Endothelial cell of umbilical vein (primary cell): Measurements from ENCODE around the gene RSKR. TPM values are rescaled to one million over a fixed set of nuclear protein-coding genes. Genes with fewer than 3 reads are reported as not detected.
A peak's percentile ranks its signal among the peaks of the same experiment; 100 is the strongest.

Experiments
- BruUV-seq: library from RNA; stranded (reverse); fragments of 400-500 nt; replicated peaks from 2 replicates; lab custom pipeline; 2021; lab: Mats Ljungman, UMichigan
- CTCF ChIA-PET: fragments of 300-600, 350-600 bp; sonication (Branson Sonifier 250); formaldehyde crosslinking; loops from one replicate; lab custom pipeline; 2021; ENCODE audit warnings: antibody characterized with exemption, inconsistent platforms; lab: Charles Lee
- POLR2A ChIA-PET: fragments of 300-600, 350-600 bp; sonication (Branson Sonifier 250); formaldehyde crosslinking; loops from one replicate; lab custom pipeline; 2021; ENCODE audit warnings: antibody characterized with exemption, inconsistent platforms; lab: Charles Lee
- DNase-seq: peaks from one replicate; pipeline ENCODE4 v3.0.0-alpha.2; 2011; ENCODE audit warnings: low read depth, low spot score
- FAIRE-seq: peaks from 2 replicates; lab custom pipeline; 2011; peaks lifted over from hg19 to GRCh38; lab: Jason Lieb, UNC
- H2AFZ ChIP-seq: 2 replicates; pipeline ENCODE4 v1.6.0; 2012; ENCODE audit warnings: low read depth, low read length, control low read depth, inconsistent platforms
- H3K27ac ChIP-seq: 2 replicates; pipeline ENCODE4 v1.5.1; 2011; ENCODE audit warnings: low read depth, mild to moderate bottlenecking, control low read depth, low read length, moderate library complexity; ENCODE audit not compliant: insufficient read depth
- H3K27me3 ChIP-seq, 2 experiments: 2 replicates each; pipeline versions ENCODE4 v1.6.0 to v1.6.1; 2011; ENCODE audit warnings: low read length in 2 of 2, mixed read lengths in 1 of 2; ENCODE audit not compliant: control insufficient read depth in 2 of 2, insufficient read depth in 2 of 2
- H3K36me3 ChIP-seq, 2 experiments: 2 replicates in 1 of 2; 3 replicates in 1 of 2; pipeline ENCODE4 v1.5.1; 2011; ENCODE audit warnings: low read length in 2 of 2, mild to moderate bottlenecking in 1 of 2, moderate library complexity in 1 of 2; ENCODE audit not compliant: control insufficient read depth in 2 of 2, insufficient read depth in 2 of 2; ENCODE audit errors: extremely low read depth in 1 of 2
- H3K4me1 ChIP-seq: 3 replicates; pipeline ENCODE4 v1.5.1; 2011; ENCODE audit warnings: mild to moderate bottlenecking, low read length; ENCODE audit not compliant: control insufficient read depth, insufficient read depth; ENCODE audit errors: extremely low read depth
- H3K4me2 ChIP-seq: 2 replicates; pipeline ENCODE4 v1.6.1; 2011; ENCODE audit warnings: low read length, control low read depth, mixed read lengths; ENCODE audit not compliant: insufficient read depth
- H3K4me3 ChIP-seq, 3 experiments: fragments of 200-600 bp in 1 of 3; sonication (generic), shearing (Covaris generic) in 1 of 3; replicated peaks in 1 of 3; 2 replicates each; pipeline ENCODE4 v1.5.1; 2011 to 2016; ENCODE audit warnings: control low read depth in 3 of 3, low read length in 3 of 3, mild to moderate bottlenecking in 2 of 3, inconsistent platforms in 1 of 3, low read depth in 1 of 3, moderate library complexity in 1 of 3; ENCODE audit not compliant: insufficient read depth in 1 of 3
- H3K79me2 ChIP-seq: 2 replicates; pipeline ENCODE4 v1.6.0; 2012; ENCODE audit warnings: low read length, inconsistent platforms; ENCODE audit not compliant: control insufficient read depth, insufficient read depth
- H3K9ac ChIP-seq: replicated peaks from 2 replicates; pipeline ENCODE3; 2011; ENCODE audit warnings: low read length, control low read depth; ENCODE audit not compliant: insufficient read depth; ENCODE audit errors: extremely low read depth
- H3K9me1 ChIP-seq: replicated peaks from 3 replicates; pipeline ENCODE4 v1.6.0; 2011; ENCODE audit warnings: mild to moderate bottlenecking, low read length; ENCODE audit not compliant: control insufficient read depth, insufficient read depth; ENCODE audit errors: extremely low read depth
- H3K9me3 ChIP-seq: replicated peaks from 2 replicates; pipeline ENCODE4 v1.5.1; 2012; ENCODE audit warnings: low read length, inconsistent platforms; ENCODE audit not compliant: control insufficient read depth, insufficient read depth
- H4K20me1 ChIP-seq: replicated peaks from 2 replicates; pipeline ENCODE3; 2011; ENCODE audit warnings: mild to moderate bottlenecking, low read length; ENCODE audit not compliant: control insufficient read depth, insufficient read depth; ENCODE audit errors: extremely low read depth
- EZH2 ChIP-seq: IDR thresholded peaks from 2 replicates; pipeline ENCODE4 v1.6.1; 2012; ENCODE audit warnings: borderline replicate concordance, low read depth, mild to moderate bottlenecking, moderate library complexity, low read length, inconsistent platforms; ENCODE audit not compliant: severe bottlenecking
- FOS ChIP-seq: IDR thresholded peaks from 2 replicates; pipeline ENCODE4 v1.6.1; 2011; ENCODE audit warnings: mild to moderate bottlenecking, low read length, moderate library complexity, borderline replicate concordance; ENCODE audit not compliant: insufficient read depth
- POLR2AphosphoS5 ChIP-seq: IDR thresholded peaks from 2 replicates; pipeline ENCODE4 v1.6.1; 2012; ENCODE audit warnings: low read depth, mild to moderate bottlenecking, control low read depth, low read length, moderate library complexity; ENCODE audit not compliant: insufficient read depth
- dilution Hi-C: fragments of 300-500 bp; cut with MboI; formaldehyde crosslinking; loops from one replicate; pipeline ENCODE4 v1.15.0; 2019; ENCODE audit warnings: low sequenced_read_pairs; ENCODE audit not compliant: extremely low pct_ligation_motif_present
- intact Hi-C: fragments of 100-400 bp; cut with micrococcal nuclease; formaldehyde crosslinking; loops from one replicate; pipeline ENCODE4 v1.10.0; 2022
- polyA plus RNA-seq, 4 experiments: library from polyadenylated mRNA; depleted of rRNA in 3 of 4; stranded (reverse) in 3 of 4; unstranded in 1 of 4; fragments of >200 nt; gene quantifications; 2 replicates each; pipeline versions ENCODE4 v1.2.1 to v1.2.3, GENCODE V29; 2011 to 2012; ENCODE audit warnings: missing spikeins in 1 of 4
- total RNA-seq: library from RNA; stranded (reverse); gene quantifications from 2 replicates; pipeline ENCODE4 v1.2.3, GENCODE V29; 2021

Gene RSKR
- total and polyA plus RNA-seq, 2 donors (not counting 3 experiments of a cell fraction or from before 2014, with no cell fraction given) = 10.0 to 19.9 TPM

DNA sequence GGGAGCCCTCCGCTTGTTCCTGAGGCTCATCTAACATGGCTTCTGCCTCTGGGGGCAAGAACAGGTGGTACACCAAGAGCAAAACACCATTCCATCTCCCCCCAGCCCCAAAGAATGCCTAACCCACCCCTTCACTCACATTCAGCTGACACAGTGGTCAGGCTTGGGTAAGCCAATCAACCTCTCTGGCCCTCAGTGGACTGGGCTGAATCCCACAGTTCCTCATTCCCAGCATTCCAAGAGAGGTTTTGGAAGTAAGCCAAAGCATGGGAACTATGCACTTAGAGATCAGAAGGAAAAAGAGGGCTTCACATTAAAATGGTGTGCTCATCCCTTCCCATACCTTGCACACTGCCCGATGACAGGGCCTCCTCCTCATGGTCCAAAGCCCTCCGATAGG lies 50.5 kb downstream of the RSKR start:
- DNase-seq (peak; percentile 38), FAIRE-seq (peak; percentile 58)
- no peak overlapping the region for H3K4me2 ChIP-seq
- no peaks in the 10 kb centered on the region for H3K9me1 ChIP-seq
- dilution Hi-C loops (no loop called here), intact Hi-C loops (no loop called here)
- no TSS peak for BruUV-seq
- H3K9me3 ChIP-seq = no peaks in the 10 kb centered on the region
- CTCF ChIA-PET = no interaction called here
- H3K9ac ChIP-seq = no peak overlapping the region
- H3K27me3 ChIP-seq = no peaks in the 10 kb centered on the region
- H2AFZ ChIP-seq = no peak overlapping the region
- H3K79me2 ChIP-seq = peaks cover 3% of the 10 kb centered on the region
- H4K20me1 ChIP-seq = no peaks in the 10 kb centered on the region
- peaks cover 4 to 7% of the 10 kb centered on the region in 2 experiments for H3K36me3 ChIP-seq
- TF ChIP-seq EZH2 = no peak
- no peak for TF ChIP-seq POLR2AphosphoS5
- no peak for TF ChIP-seq FOS
- H3K4me1 ChIP-seq = no peaks in the 10 kb centered on the region
- POLR2A ChIA-PET = no interaction called here
- no peak overlapping the region for H3K4me3 ChIP-seq
- no peak overlapping the region for H3K27ac ChIP-seq

Other genes starting within 250 kb of the RSKR start
- gene SEBOX, start 249.0 kb downstream of the RSKR start, total RNA-seq = not detected in 2 replicates
- not detected in 2 replicates for gene SEBOX, start 249.0 kb downstream of the RSKR start, polyA plus RNA-seq
- not detected in 2 replicates for gene VTN, start 243.9 kb downstream of the RSKR start, total RNA-seq
- 0.68 and 1.1 TPM in 2 replicates for gene VTN, start 243.9 kb downstream of the RSKR start, polyA plus RNA-seq
- gene SARM1, start 242.5 kb downstream of the RSKR start, total RNA-seq = 4.6 and 7.0 TPM in 2 replicates
- gene SARM1, start 242.5 kb downstream of the RSKR start, polyA plus RNA-seq = 5.6 and 7.0 TPM in 2 replicates
- 1.8 and 4.1 TPM in 2 replicates for gene SLC46A1, start 208.0 kb downstream of the RSKR start, total RNA-seq
- gene SLC46A1, start 208.0 kb downstream of the RSKR start, polyA plus RNA-seq = 2.2 and 2.6 TPM in 2 replicates
- not detected in 2 replicates for gene SLC13A2, start 140.5 kb downstream of the RSKR start, total RNA-seq
- gene SLC13A2, start 140.5 kb downstream of the RSKR start, polyA plus RNA-seq = not detected in 2 replicates
- not detected in 2 replicates for gene FOXN1, start 107.8 kb downstream of the RSKR start, total RNA-seq
- not detected in 2 replicates for gene FOXN1, start 107.8 kb downstream of the RSKR start, polyA plus RNA-seq
- gene UNC119, start 61.6 kb downstream of the RSKR start, total RNA-seq = 26.3 and 28.1 TPM in 2 replicates
- 67.8 and 76.9 TPM in 2 replicates for gene UNC119, start 61.6 kb downstream of the RSKR start, polyA plus RNA-seq
- 68.6 and 71.3 TPM in 2 replicates for gene PIGS, start 42.7 kb downstream of the RSKR start, total RNA-seq
- 110 and 111 TPM in 2 replicates for gene PIGS, start 42.7 kb downstream of the RSKR start, polyA plus RNA-seq
- gene ALDOC, start 37.3 kb downstream of the RSKR start, total RNA-seq = 7.2 and 9.0 TPM in 2 replicates
- 18.9 and 20.3 TPM in 2 replicates for gene ALDOC, start 37.3 kb downstream of the RSKR start, polyA plus RNA-seq
- 85.4 and 90.6 TPM in 2 replicates for gene SPAG5, start 15.2 kb downstream of the RSKR start, total RNA-seq
- gene SPAG5, start 15.2 kb downstream of the RSKR start, polyA plus RNA-seq = 25.9 and 31.7 TPM in 2 replicates
- gene BLTP2, start 31.0 kb upstream of the RSKR start, total RNA-seq = 164 and 165 TPM in 2 replicates
- 91.4 and 119 TPM in 2 replicates for gene BLTP2, start 31.0 kb upstream of the RSKR start, polyA plus RNA-seq
- gene SDF2, start 47.7 kb upstream of the RSKR start, total RNA-seq = 52.6 and 56.4 TPM in 2 replicates
- gene SDF2, start 47.7 kb upstream of the RSKR start, polyA plus RNA-seq = 77.9 and 101 TPM in 2 replicates
- 70.4 and 79.2 TPM in 2 replicates for gene SUPT6H, start 48.0 kb upstream of the RSKR start, total RNA-seq
- gene SUPT6H, start 48.0 kb upstream of the RSKR start, polyA plus RNA-seq = 33.9 and 34.9 TPM in 2 replicates
- 2.1 and 2.6 TPM in 2 replicates for gene PROCA1, start 97.7 kb upstream of the RSKR start, total RNA-seq
- 2.0 and 2.1 TPM in 2 replicates for gene PROCA1, start 97.7 kb upstream of the RSKR start, polyA plus RNA-seq
- 62.3 and 87.1 TPM in 2 replicates for gene RAB34, start 103.7 kb upstream of the RSKR start, total RNA-seq
- 113 and 116 TPM in 2 replicates for gene RAB34, start 103.7 kb upstream of the RSKR start, polyA plus RNA-seq
- gene RPL23A, start 105.8 kb upstream of the RSKR start, total RNA-seq = 1,554 and 1,573 TPM in 2 replicates
- gene RPL23A, start 105.8 kb upstream of the RSKR start, polyA plus RNA-seq = 717 and 827 TPM in 2 replicates
- 1.8 and 2.6 TPM in 2 replicates for gene TLCD1, start 112.0 kb upstream of the RSKR start, total RNA-seq
- 6.8 and 8.1 TPM in 2 replicates for gene TLCD1, start 112.0 kb upstream of the RSKR start, polyA plus RNA-seq
- 3.0 and 3.1 TPM in 2 replicates for gene NEK8, start 114.6 kb upstream of the RSKR start, total RNA-seq
- gene NEK8, start 114.6 kb upstream of the RSKR start, polyA plus RNA-seq = 3.2 and 3.6 TPM in 2 replicates
- 81.9 and 83.9 TPM in 2 replicates for gene TRAF4, start 129.8 kb upstream of the RSKR start, total RNA-seq
- gene TRAF4, start 129.8 kb upstream of the RSKR start, polyA plus RNA-seq = 79.5 and 97.3 TPM in 2 replicates
- 30.6 and 33.7 TPM in 2 replicates for gene FAM222B, start 228.6 kb upstream of the RSKR start, total RNA-seq
- 20.6 and 21.1 TPM in 2 replicates for gene FAM222B, start 228.6 kb upstream of the RSKR start, polyA plus RNA-seq
- gene ERAL1, start 240.8 kb upstream of the RSKR start, total RNA-seq = 50.3 and 58.0 TPM in 2 replicates
- gene ERAL1, start 240.8 kb upstream of the RSKR start, polyA plus RNA-seq = 86.6 and 102 TPM in 2 replicates